CD4-positive, alpha-beta T cell (primary cell): ENCODE results near the gene ARID1B. TPM values are rescaled to one million over a fixed set of nuclear protein-coding genes. Genes with fewer than 3 reads are reported as not detected.

Experiments
- ATAC-seq: fragments of 200-7000 bp; cut with Tn5 transposase; one replicate; pipeline ENCODE4 v1.10.0; 2022; ENCODE audit warnings: mild to moderate bottlenecking; ENCODE audit not compliant: poor library complexity
- CTCF ChIA-PET: fragments of 350-600 bp; sonication (Branson Sonifier 250); formaldehyde crosslinking; loops from one replicate; lab custom pipeline; 2021; ENCODE audit warnings: antibody characterized with exemption, inconsistent platforms; lab: Charles Lee
- POLR2A ChIA-PET: fragments of 350-600 bp; sonication (Branson Sonifier 250); formaldehyde crosslinking; loops from one replicate; lab custom pipeline; 2021; ENCODE audit warnings: antibody characterized with exemption, inconsistent platforms; lab: Charles Lee
- DNase-seq, 14 experiments: peaks; one replicate each; pipeline ENCODE4 v3.0.0-alpha.2; 2013 to 2020; ENCODE audit warnings: mixed read lengths in 2 of 14
- H3K27ac ChIP-seq, 2 donors: one replicate each; pipeline versions ENCODE4 v1.5.1 to v1.7.0; 2013; ENCODE audit warnings: low read length in 2 of 2, low read depth in 1 of 2, mild to moderate bottlenecking in 1 of 2
- H3K27me3 ChIP-seq, 2 experiments: 1 replicate in 1 of 2; 2 replicates in 1 of 2; pipeline versions ENCODE4 v1.6.1 to v1.7.0; 2013; ENCODE audit warnings: low read length in 2 of 2, control low read depth in 1 of 2, mild to moderate bottlenecking in 1 of 2, moderate library complexity in 1 of 2; ENCODE audit not compliant: insufficient read depth in 2 of 2, control insufficient read depth in 1 of 2
- H3K36me3 ChIP-seq: one replicate; pipeline ENCODE4 v1.6.1; 2013; ENCODE audit warnings: low read length, control low read depth; ENCODE audit not compliant: insufficient read depth
- H3K4me1 ChIP-seq: one replicate; pipeline ENCODE4 v1.6.1; 2013; ENCODE audit warnings: low read length, control low read depth; ENCODE audit not compliant: insufficient read depth
- H3K4me3 ChIP-seq: one replicate; pipeline ENCODE4 v1.5.1; 2013; ENCODE audit warnings: mild to moderate bottlenecking, low read length, moderate library complexity
- H3K9me3 ChIP-seq, 2 experiments: 1 replicate in 1 of 2; 2 replicates in 1 of 2; pipeline versions ENCODE4 v1.6.1 to v1.7.0; 2013; ENCODE audit warnings: low read length in 2 of 2, mild to moderate bottlenecking in 2 of 2, control low read depth in 1 of 2, moderate library complexity in 1 of 2; ENCODE audit not compliant: control insufficient read depth in 1 of 2, insufficient read depth in 1 of 2
- H3K27ac Mint-ChIP-seq: one replicate; pipeline ENCODE4 v1.8.0; 2020; ENCODE audit warnings: mixed read lengths
- H3K27me3 Mint-ChIP-seq: one replicate; pipeline ENCODE4 v1.8.0; 2021; ENCODE audit warnings: mixed read lengths
- H3K36me3 Mint-ChIP-seq: one replicate; pipeline ENCODE4 v1.8.0; 2021; ENCODE audit warnings: low read depth, mixed read lengths
- H3K4me1 Mint-ChIP-seq: one replicate; pipeline ENCODE4 v1.8.0; 2021; ENCODE audit warnings: low read depth, mixed read lengths
- H3K4me3 Mint-ChIP-seq: one replicate; pipeline ENCODE4 v1.8.0; 2020; ENCODE audit warnings: mild to moderate bottlenecking, mixed read lengths
- H3K9me3 Mint-ChIP-seq: one replicate; pipeline ENCODE4 v1.8.0; 2020; ENCODE audit warnings: mixed read lengths
- intact Hi-C, 2 experiments: fragments of 100-400 bp; cut with DNase I in 1 of 2; cut with micrococcal nuclease in 1 of 2; formaldehyde crosslinking; loops; one replicate each; pipeline versions ENCODE4 v1.15.1 to v1.9.0; 2023 to 2025; cut with DNase I, micrococcal nuclease
- total RNA-seq, 174 experiments: library from RNA in 2 of 174; stranded (reverse) in 2 of 174; gene quantifications; one replicate each; pipeline ENCODE4 v1.2.3 and lab custom pipeline; 2021 to 2026
- TF ChIP-seq, protein P1 (sequence below): fragments of 200-600 bp; IDR thresholded peaks from one replicate; pipeline ENCODE4 v1.8.0; 2022; ENCODE audit warnings: antibody characterized with exemption, mild to moderate bottlenecking

ARID1B gene
- total RNA-seq, 2 experiments from 2014 or later: 120 to 125 TPM

DNA sequence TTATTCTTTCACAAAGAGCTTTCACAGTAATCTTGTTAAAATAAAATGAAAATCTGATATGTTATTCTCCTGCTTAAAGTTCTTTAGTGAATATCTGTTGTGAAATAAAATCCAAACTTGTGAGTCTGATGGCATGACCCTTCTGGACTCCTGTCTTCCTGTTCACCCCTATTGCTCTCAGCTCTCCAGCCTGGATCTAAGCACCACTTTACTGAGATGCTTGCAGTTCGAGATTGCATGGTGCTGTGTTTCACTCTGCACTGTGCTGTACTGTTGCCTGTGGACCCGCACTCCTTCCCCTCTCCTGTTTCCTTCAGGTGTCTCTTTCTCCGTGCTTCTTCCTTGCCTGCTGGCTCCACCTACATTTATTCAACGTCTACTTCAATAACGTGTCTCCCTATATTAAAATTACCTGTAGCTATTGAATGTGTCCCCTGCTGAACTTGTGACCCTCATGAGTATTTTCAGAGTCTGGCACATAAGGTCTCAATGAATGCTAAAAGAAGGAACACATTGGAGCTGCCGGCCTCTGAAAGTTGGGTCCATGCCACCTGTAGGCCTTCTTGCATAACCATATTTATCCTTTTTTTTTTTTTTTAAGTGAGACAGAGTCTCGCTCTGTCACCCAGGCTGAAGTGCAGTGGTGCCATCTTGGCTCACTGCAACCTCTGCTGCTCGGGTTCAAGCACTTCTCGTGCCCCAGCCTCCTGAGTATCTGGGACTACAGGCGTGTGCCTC is 100.1 kb downstream of the ARID1B start:
- Histone ChIP-seq H3K36me3 (peaks cover 8% of the 10 kb centered on the region), H3K27me3 (no peaks in the 10 kb centered on the region), H3K4me3 (no peak overlapping the region), H3K27ac (no peak overlapping the region), H3K9me3 (no peaks in the 10 kb centered on the region), H3K4me1 (peaks cover 48% of the 10 kb centered on the region)
- ATAC-seq (no peak), DNase-seq (no peak)
- ChIA-PET CTCF (interaction anchor here (0.7 to 1.8 kb wide), 3 partner anchors 10 to 484 kb away, joined by 3 to 4 read pairs (median 3); no protein-coding TSS in a partner anchor), POLR2A (interaction anchor here (1.6 kb wide), 1 partner anchor 13 kb away, joined by 7 read pairs; no protein-coding TSS in a partner anchor)
- peaks cover 89% of the 10 kb centered on the region for H3K4me1 Mint-ChIP-seq
- TF ChIP-seq, protein P1, sequence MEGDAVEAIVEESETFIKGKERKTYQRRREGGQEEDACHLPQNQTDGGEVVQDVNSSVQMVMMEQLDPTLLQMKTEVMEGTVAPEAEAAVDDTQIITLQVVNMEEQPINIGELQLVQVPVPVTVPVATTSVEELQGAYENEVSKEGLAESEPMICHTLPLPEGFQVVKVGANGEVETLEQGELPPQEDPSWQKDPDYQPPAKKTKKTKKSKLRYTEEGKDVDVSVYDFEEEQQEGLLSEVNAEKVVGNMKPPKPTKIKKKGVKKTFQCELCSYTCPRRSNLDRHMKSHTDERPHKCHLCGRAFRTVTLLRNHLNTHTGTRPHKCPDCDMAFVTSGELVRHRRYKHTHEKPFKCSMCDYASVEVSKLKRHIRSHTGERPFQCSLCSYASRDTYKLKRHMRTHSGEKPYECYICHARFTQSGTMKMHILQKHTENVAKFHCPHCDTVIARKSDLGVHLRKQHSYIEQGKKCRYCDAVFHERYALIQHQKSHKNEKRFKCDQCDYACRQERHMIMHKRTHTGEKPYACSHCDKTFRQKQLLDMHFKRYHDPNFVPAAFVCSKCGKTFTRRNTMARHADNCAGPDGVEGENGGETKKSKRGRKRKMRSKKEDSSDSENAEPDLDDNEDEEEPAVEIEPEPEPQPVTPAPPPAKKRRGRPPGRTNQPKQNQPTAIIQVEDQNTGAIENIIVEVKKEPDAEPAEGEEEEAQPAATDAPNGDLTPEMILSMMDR: no peak
- H3K36me3 Mint-ChIP-seq: peaks cover 10% of the 10 kb centered on the region
- no peaks in the 10 kb centered on the region for H3K9me3 Mint-ChIP-seq
- H3K27ac Mint-ChIP-seq: no peak overlapping the region
- H3K4me3 Mint-ChIP-seq: no peak overlapping the region
- intact Hi-C loops: no loop called here
- no peaks in the 10 kb centered on the region for H3K27me3 Mint-ChIP-seq

DNA sequence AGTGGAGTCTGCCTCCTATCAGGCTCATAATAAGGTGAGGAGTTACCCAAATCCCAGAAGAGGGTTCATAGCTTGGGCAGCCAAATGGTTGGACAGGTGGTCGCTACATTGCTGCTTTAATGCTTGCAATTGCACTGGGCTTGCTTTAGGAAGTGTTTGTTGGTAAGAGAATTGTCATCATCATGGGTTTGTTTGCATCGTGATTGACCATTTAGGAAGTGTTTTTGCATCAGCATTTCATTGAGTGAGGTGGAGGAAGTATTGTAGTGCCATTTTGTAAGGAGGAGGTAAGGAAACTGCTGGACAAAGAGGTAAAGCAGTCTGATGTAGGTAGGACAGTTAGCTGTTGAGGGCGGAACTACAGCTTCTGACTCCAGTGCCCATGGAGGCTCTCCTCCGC is 101.5 kb downstream of the ARID1B start:
- intact Hi-C loops: no loop called here
- H3K4me1 ChIP-seq: peaks cover 54% of the 10 kb centered on the region
- TF ChIP-seq, protein P1: no peak

DNA sequence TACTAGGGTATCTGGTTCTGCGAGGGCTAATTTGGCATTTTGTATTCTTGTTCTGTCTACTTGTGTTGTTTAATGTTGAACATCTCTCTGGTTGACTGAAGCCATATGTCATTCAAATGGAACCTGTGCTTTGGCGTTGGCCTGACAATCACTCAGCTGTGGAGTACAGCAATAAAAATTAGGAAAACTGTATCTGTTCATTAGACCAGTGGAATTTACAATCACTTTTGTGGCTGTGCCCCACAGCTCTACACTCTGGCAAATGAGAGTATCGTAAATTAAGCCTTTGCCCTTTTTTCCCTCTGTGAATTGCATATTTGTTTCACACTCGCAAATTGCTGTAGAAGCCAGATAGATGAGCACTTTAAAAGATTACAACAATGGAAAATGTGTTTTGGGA is 102.0 kb downstream of the ARID1B start:
- Histone ChIP-seq H3K27me3 (no peaks in the 10 kb centered on the region), H3K36me3 (no peaks in the 10 kb centered on the region), H3K4me1 (peaks cover 52% of the 10 kb centered on the region), H3K27ac (no peak overlapping the region), H3K4me3 (no peak overlapping the region), H3K9me3 (no peaks in the 10 kb centered on the region)
- peaks cover 91% of the 10 kb centered on the region for H3K4me1 Mint-ChIP-seq
- no peaks in the 10 kb centered on the region for H3K9me3 Mint-ChIP-seq
- CTCF ChIA-PET: interaction anchor here (1.3 to 1.4 kb wide), 2 partner anchors 10 to 14 kb away, joined by 3 read pairs; no protein-coding TSS in a partner anchor
- H3K4me3 Mint-ChIP-seq: no peak overlapping the region
- H3K36me3 Mint-ChIP-seq: no peaks in the 10 kb centered on the region
- DNase-seq (no peak), ATAC-seq (no peak)
- TF ChIP-seq, protein P1: no peak
- intact Hi-C loops: no loop called here
- POLR2A ChIA-PET: interaction anchor here (0.7 to 1.0 kb wide), 2 partner anchors 13 to 102 kb away, joined by 3 read pairs; partner anchors contain the start of gene ARID1B
- no peak overlapping the region for H3K27ac Mint-ChIP-seq
- H3K27me3 Mint-ChIP-seq: no peaks in the 10 kb centered on the region

More for the DNA sequence above, 101.5 kb downstream of the ARID1B start:
- Mint-ChIP-seq H3K36me3 (peaks cover 3% of the 10 kb centered on the region), H3K4me1 (peaks cover 90% of the 10 kb centered on the region), H3K27ac (no peak overlapping the region), H3K4me3 (no peak overlapping the region), H3K27me3 (no peaks in the 10 kb centered on the region), H3K9me3 (no peaks in the 10 kb centered on the region)
- H3K27ac ChIP-seq: no peak overlapping the region
- DNase-seq (no peak), ATAC-seq (no peak)
- H3K27me3 ChIP-seq: no peaks in the 10 kb centered on the region
- no peaks in the 10 kb centered on the region for H3K9me3 ChIP-seq
- H3K36me3 ChIP-seq: peaks cover 3% of the 10 kb centered on the region
- H3K4me3 ChIP-seq: no peak overlapping the region
- ChIA-PET POLR2A (interaction anchor here (0.7 kb wide), 1 partner anchor 101 kb away, joined by 3 read pairs; the partner anchor contains the start of gene ARID1B), CTCF (interaction anchor here (1.2 to 1.4 kb wide), 3 partner anchors 9 to 14 kb away, joined by 3 read pairs; no protein-coding TSS in a partner anchor)
